H1 (cell line): Measurements from ENCODE around the gene SH3PXD2B. TPM values are rescaled to one million over a fixed set of nuclear protein-coding genes. Genes with fewer than 3 reads are reported as not detected.

Experiments used
- CTCF ChIA-PET: fragments of 300-600 bp; sonication (Branson Sonifier 250); formaldehyde crosslinking; loops from one replicate; lab custom pipeline; 2021; ENCODE audit not compliant: partially characterized antibody; lab: Charles Lee
- POLR2A ChIA-PET: fragments of 300-600 bp; sonication (Branson Sonifier 250); formaldehyde crosslinking; loops from one replicate; lab custom pipeline; 2021; ENCODE audit warnings: inconsistent platforms; ENCODE audit not compliant: partially characterized antibody; lab: Charles Lee
- DNase-seq, 2 experiments: peaks; one replicate each; pipeline versions ENCODE4 v3.0.0 to v3.0.0-alpha.2; 2010 to 2022; ENCODE audit warnings: low spot score in 2 of 2, low read depth in 1 of 2, mixed read lengths in 1 of 2
- FAIRE-seq: peaks from 2 replicates; lab custom pipeline; 2011; peaks lifted over from hg19 to GRCh38; lab: Jason Lieb, UNC
- H2AFZ ChIP-seq: 2 replicates; pipeline ENCODE4 v1.8.1; 2012; ENCODE audit warnings: low read length, inconsistent platforms
- H2AK5ac ChIP-seq: 2 replicates; pipeline ENCODE4 v1.6.1; 2013; ENCODE audit warnings: low read depth, low read length
- H2BK120ac ChIP-seq: replicated peaks from 2 replicates; pipeline ENCODE3; 2013; ENCODE audit warnings: low read depth, low read length, inconsistent platforms
- H2BK12ac ChIP-seq: 2 replicates; pipeline ENCODE4 v1.6.1; 2013; ENCODE audit warnings: low read depth, low read length
- H2BK15ac ChIP-seq: 2 replicates; pipeline ENCODE4 v1.6.1; 2013; ENCODE audit warnings: low read length
- H2BK20ac ChIP-seq: 2 replicates; pipeline ENCODE4 v1.6.1; 2013; ENCODE audit warnings: low read length
- H2BK5ac ChIP-seq: 2 replicates; pipeline ENCODE4 v1.6.1; 2013; ENCODE audit warnings: low read depth, low read length
- H3K14ac ChIP-seq: 2 replicates; pipeline ENCODE4 v1.6.1; 2013; ENCODE audit warnings: inconsistent platforms; ENCODE audit not compliant: insufficient read length
- H3K18ac ChIP-seq: 2 replicates; pipeline ENCODE4 v1.6.1; 2013; ENCODE audit warnings: low read length; ENCODE audit errors: extremely low read depth
- H3K23ac ChIP-seq: 2 replicates; pipeline ENCODE4 v1.6.1; 2013; ENCODE audit warnings: inconsistent platforms; ENCODE audit not compliant: insufficient read length
- H3K23me2 ChIP-seq: 2 replicates; pipeline ENCODE4 v1.6.1; 2013; ENCODE audit warnings: low read depth, low read length
- H3K27ac ChIP-seq: 2 replicates; pipeline ENCODE4 v1.6.1; 2011; ENCODE audit warnings: low read depth, low read length, inconsistent platforms
- H3K27me3 ChIP-seq, 4 experiments: replicated peaks in 1 of 4; 1 replicate in 1 of 4; 2 replicates in 3 of 4; pipeline versions ENCODE4 v1.6.1 to v1.8.1; 2011 to 2013; ENCODE audit warnings: low read length in 3 of 4, mild to moderate bottlenecking in 3 of 4, inconsistent platforms in 2 of 4, mixed read lengths in 2 of 4, moderate library complexity in 1 of 4; ENCODE audit not compliant: control insufficient read depth in 3 of 4, insufficient read depth in 3 of 4; ENCODE audit errors: extremely low read depth in 1 of 4
- H3K36me3 ChIP-seq, 4 experiments: 2 replicates each; pipeline versions ENCODE4 v1.6.1 to v1.8.1; 2011 to 2013; ENCODE audit warnings: mild to moderate bottlenecking in 4 of 4, low read length in 3 of 4, moderate library complexity in 2 of 4, control low read depth in 1 of 4, inconsistent platforms in 1 of 4; ENCODE audit not compliant: insufficient read depth in 4 of 4, control insufficient read depth in 2 of 4
- H3K4ac ChIP-seq: replicated peaks from 2 replicates; pipeline ENCODE3; 2013; ENCODE audit warnings: low read length, low read depth, mixed read lengths, inconsistent platforms; ENCODE audit not compliant: insufficient read length
- H3K4me1 ChIP-seq, 4 experiments: replicated peaks in 1 of 4; 1 replicate in 1 of 4; 2 replicates in 3 of 4; pipeline versions ENCODE4 v1.6.1 to v1.8.1; 2011 to 2013; ENCODE audit warnings: low read length in 3 of 4, inconsistent platforms in 2 of 4, mixed read lengths in 1 of 4; ENCODE audit not compliant: insufficient read depth in 4 of 4, control insufficient read depth in 3 of 4
- H3K4me2 ChIP-seq, 2 experiments: 2 replicates each; pipeline versions ENCODE4 v1.6.1 to v1.8.1; 2011 to 2013; ENCODE audit warnings: low read depth in 2 of 2, low read length in 2 of 2, control low read depth in 1 of 2, inconsistent platforms in 1 of 2, mild to moderate bottlenecking in 1 of 2; ENCODE audit not compliant: insufficient read depth in 1 of 2
- H3K4me3 ChIP-seq, 4 experiments: fragments of 200-600, 300-600 bp in 1 of 4; sonication (generic), shearing (Covaris generic), sonication (Bioruptor Twin) in 1 of 4; 2 replicates each; pipeline versions ENCODE4 v1.5.1 to v1.8.1; 2011 to 2016; ENCODE audit warnings: low read length in 4 of 4, low read depth in 3 of 4, control low read depth in 2 of 4, inconsistent platforms in 2 of 4, mild to moderate bottlenecking in 2 of 4, mixed read lengths in 1 of 4, moderate library complexity in 1 of 4; ENCODE audit not compliant: insufficient read depth in 2 of 4; ENCODE audit errors: extremely low read depth in 1 of 4
- H3K56ac ChIP-seq: replicated peaks from 2 replicates; pipeline ENCODE3; 2013; ENCODE audit warnings: low read depth, mild to moderate bottlenecking, mixed read lengths, low read length, inconsistent platforms; ENCODE audit not compliant: insufficient read length
- H3K79me1 ChIP-seq: 2 replicates; pipeline ENCODE4 v1.6.1; 2013; ENCODE audit warnings: low read depth, low read length, control low read depth
- H3K79me2 ChIP-seq, 2 experiments: 2 replicates each; pipeline versions ENCODE4 v1.6.1 to v1.8.1; 2012 to 2013; ENCODE audit warnings: low read length in 2 of 2, mild to moderate bottlenecking in 2 of 2, inconsistent platforms in 1 of 2; ENCODE audit not compliant: insufficient read depth in 2 of 2, control insufficient read depth in 1 of 2
- H3K9ac ChIP-seq, 4 experiments: replicated peaks in 1 of 4; 1 replicate in 1 of 4; 2 replicates in 3 of 4; pipeline versions ENCODE4 v1.6.1 to v1.8.1; 2011 to 2013; ENCODE audit warnings: low read depth in 3 of 4, low read length in 3 of 4, control low read depth in 2 of 4, mild to moderate bottlenecking in 2 of 4, moderate library complexity in 2 of 4, inconsistent platforms in 1 of 4; ENCODE audit errors: extremely low read depth in 1 of 4
- H3K9me3 ChIP-seq, 2 experiments: 2 replicates each; pipeline versions ENCODE4 v1.6.1 to v1.8.1; 2012 to 2013; ENCODE audit warnings: mild to moderate bottlenecking in 2 of 2, moderate library complexity in 2 of 2, control low read depth in 1 of 2, inconsistent platforms in 1 of 2, low read depth in 1 of 2, low read length in 1 of 2, mixed read lengths in 1 of 2; ENCODE audit not compliant: insufficient read depth in 2 of 2
- H4K20me1 ChIP-seq, 2 experiments: replicated peaks in 1 of 2; 2 replicates each; pipeline versions ENCODE3 to v1.8.1; 2011 to 2013; ENCODE audit warnings: inconsistent platforms in 2 of 2, low read length in 2 of 2, mild to moderate bottlenecking in 1 of 2; ENCODE audit not compliant: insufficient read depth in 2 of 2, control insufficient read depth in 1 of 2
- H4K5ac ChIP-seq: 2 replicates; pipeline ENCODE4 v1.6.1; 2013; ENCODE audit warnings: low read length, low read depth, mixed read lengths, inconsistent platforms; ENCODE audit not compliant: insufficient read length
- H4K8ac ChIP-seq: 2 replicates; pipeline ENCODE4 v1.8.0; 2013; ENCODE audit warnings: mild to moderate bottlenecking, moderate library complexity, low read length, inconsistent platforms; ENCODE audit not compliant: insufficient read depth; ENCODE audit errors: extremely low read depth
- H4K91ac ChIP-seq: replicated peaks from 2 replicates; pipeline ENCODE3; 2013; ENCODE audit warnings: low read length, mixed read lengths, inconsistent platforms; ENCODE audit not compliant: insufficient read length
- EP300 ChIP-seq, 2 experiments: IDR thresholded peaks; 1 replicate in 1 of 2; 2 replicates in 1 of 2; pipeline ENCODE4 v1.6.1; 2011 to 2012; ENCODE audit warnings: low read depth in 2 of 2, low read length in 2 of 2, mild to moderate bottlenecking in 2 of 2, borderline replicate concordance in 1 of 2, inconsistent platforms in 1 of 2, moderate library complexity in 1 of 2
- GTF2F1 ChIP-seq: IDR thresholded peaks from 2 replicates; pipeline ENCODE4 v1.6.1; 2012; ENCODE audit warnings: low read depth, low read length, improper control_type of control experiment, borderline replicate concordance
- KDM1A ChIP-seq: fragments of 200-600, 300-600 bp; sonication (generic); IDR thresholded peaks from 2 replicates; pipeline ENCODE4 v1.7.1; 2016; ENCODE audit warnings: mild to moderate bottlenecking, low read length, borderline replicate concordance
- KDM4A ChIP-seq: IDR thresholded peaks from one replicate; pipeline ENCODE4 v1.7.1; 2012; ENCODE audit warnings: low read depth, mild to moderate bottlenecking, moderate library complexity, low read length, inconsistent platforms; ENCODE audit not compliant: severe bottlenecking
- MAFK ChIP-seq: IDR thresholded peaks from 2 replicates; pipeline ENCODE4 v1.6.1; 2012; ENCODE audit warnings: low read depth, mild to moderate bottlenecking, improper control_type of control experiment, low read length
- SAP30 ChIP-seq: fragments of 300-600 bp; sonication (generic); IDR thresholded peaks from 2 replicates; pipeline ENCODE4 v1.7.1; 2012; ENCODE audit warnings: low read length, moderate library complexity, mild to moderate bottlenecking, inconsistent platforms; ENCODE audit not compliant: insufficient read depth, insufficient replicate concordance
- SIN3A ChIP-seq, 2 experiments: IDR thresholded peaks in 1 of 2; conservative IDR thresholded peaks in 1 of 2; 2 replicates each; pipeline ENCODE4 v1.6.1; 2011 to 2012; ENCODE audit warnings: low read length in 2 of 2, improper control_type of control experiment in 1 of 2, low read depth in 1 of 2, mild to moderate bottlenecking in 1 of 2
- WGBS, 2 experiments: shearing (Covaris generic) in 1 of 2; methylation state at CpG; one replicate each; pipeline versions ENCODE4 v1.1.6 to v1.1.7; 2013 to 2015; ENCODE audit warnings: low lambda C conversion rate in 2 of 2, mixed read lengths in 2 of 2, inconsistent platforms in 1 of 2, low coverage in 1 of 2, missing lambda C conversion rate in 1 of 2; ENCODE audit not compliant: insufficient replicate concordance in 2 of 2, insufficient coverage in 1 of 2, insufficient read length in 1 of 2; ENCODE audit errors: extremely low coverage in 1 of 2, missing lambda C conversion rate in 1 of 2; 5-methylcytosine and 5-hydroxymethylcytosine counted together
- polyA plus RNA-seq, 7 experiments: library from polyadenylated mRNA; depleted of rRNA in 3 of 7; stranded (reverse) in 5 of 7; unstranded in 2 of 7; fragments of >200 nt in 5 of 7; fragments of 200-250 nt in 2 of 7; gene quantifications; 1 replicate in 5 of 7; 2 replicates in 1 of 7; 4 replicates in 1 of 7; pipeline versions ENCODE4 v1.2.1 to v1.2.3, GENCODE V29; 2011 to 2013; ENCODE audit warnings: missing spikeins in 2 of 7, mixed read lengths in 2 of 7
- total RNA-seq: library from RNA; stranded (reverse); fragmentation: NEBNext Ultra II Directional; extraction: Animal tissue kit (Norgen Biotek cat#: 25700); gene quantifications from 2 replicates; pipeline ENCODE4 v1.2.1, GENCODE V29; 2021
- TF ChIP-seq, protein P1 (sequence below), 3 experiments: IDR thresholded peaks; 1 replicate in 2 of 3; 2 replicates in 1 of 3; pipeline versions ENCODE4 v1.5.1 to v1.6.1; 2011; ENCODE audit warnings: low read length in 3 of 3, mild to moderate bottlenecking in 3 of 3, inconsistent platforms in 2 of 3, low read depth in 1 of 3, moderate library complexity in 1 of 3; ENCODE audit not compliant: insufficient read depth in 1 of 3; ENCODE audit errors: control extremely low read depth in 1 of 3

The SH3PXD2B gene
- total and polyA plus RNA-seq, 2 of the 8 experiments (the other 6 are each of a cell fraction or from before 2014, with no cell fraction given): 32.9 to 72.9 TPM

DNA sequence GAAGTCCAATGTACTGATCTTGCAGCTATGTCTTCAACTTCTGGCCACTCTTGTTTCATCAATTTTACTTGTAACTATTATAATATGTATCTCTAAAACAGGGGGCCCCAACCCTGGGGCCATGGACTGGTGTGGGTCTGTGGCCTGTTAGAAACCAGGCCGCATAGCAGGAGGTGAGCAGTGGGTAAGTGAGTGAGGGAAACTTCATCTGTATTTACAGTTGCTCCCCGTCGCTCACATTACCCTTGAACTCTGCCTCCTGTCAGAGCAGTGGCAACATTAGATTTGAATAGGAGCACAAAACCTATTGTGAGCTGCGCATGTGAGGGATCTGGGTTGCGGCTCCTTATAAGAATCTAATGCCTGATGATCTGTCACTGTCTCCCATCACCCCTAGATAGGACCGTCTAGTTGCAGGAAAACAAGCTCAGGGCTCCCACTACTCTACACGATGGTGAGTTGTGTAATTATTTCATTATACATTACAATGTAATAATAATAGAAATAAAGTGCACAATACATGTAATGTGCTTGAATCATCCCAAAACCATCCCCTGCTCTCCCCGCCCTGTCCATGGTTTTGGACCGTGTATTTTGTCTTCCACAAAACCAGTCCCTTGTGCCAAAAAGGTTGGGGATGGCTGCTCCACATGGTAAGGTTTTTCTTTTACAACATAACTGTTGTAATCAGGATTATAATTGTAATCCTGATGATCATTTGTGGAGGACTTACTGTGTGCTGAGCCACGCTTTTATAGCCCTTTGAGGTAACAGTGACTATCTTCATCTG is 26.9 kb upstream of the SH3PXD2B start:
- Histone ChIP-seq H3K4me3 (no peak overlapping the region), H3K14ac (no peak overlapping the region), H3K18ac (no peak overlapping the region), H4K8ac (no peak overlapping the region), H4K20me1 (no peaks in the 10 kb centered on the region), H2BK12ac (no peak overlapping the region), H3K79me1 (no peaks in the 10 kb centered on the region), H3K9ac (no peak overlapping the region), H2AFZ (no peak overlapping the region), H3K36me3 (no peaks in the 10 kb centered on the region), H2BK120ac (no peak overlapping the region), H2BK15ac (no peak overlapping the region), H3K27me3 (peaks cover 0 to 2% (median 0%) of the 10 kb centered on the region in 4 experiments; a peak in 2 of 7 replicates), H3K79me2 (no peaks in the 10 kb centered on the region), H3K56ac (no peak overlapping the region), H3K23ac (no peak overlapping the region), H3K4me2 (no peak overlapping the region), H3K4ac (no peak overlapping the region), H3K23me2 (no peaks in the 10 kb centered on the region), H3K4me1 (peaks cover 0 to 4% (median 2%) of the 10 kb centered on the region in 4 experiments; a peak in 2 of 7 replicates), H4K5ac (no peak overlapping the region), H3K27ac (no peak overlapping the region), H4K91ac (no peak overlapping the region), H2BK20ac (no peak overlapping the region), H2AK5ac (no peak overlapping the region), H3K9me3 (peaks cover 0 to 6% of the 10 kb centered on the region in 2 experiments; a peak in 1 of 4 replicates), H2BK5ac (no peak overlapping the region)
- ChIA-PET POLR2A (interaction anchor here (0.6 kb wide), 1 partner anchor 192 kb away, joined by 3 read pairs; no protein-coding TSS in a partner anchor), CTCF (interaction anchor here (0.6 to 8.6 kb wide), 10 partner anchors 9 to 682 kb away, joined by 3 to 170 read pairs (median 4); no protein-coding TSS in a partner anchor)
- 86% methylated on average over 10 of the region's 10 CpGs; no CpG with 5 or more reads in 1 of the 2 experiments for WGBS, 2 experiments
- DNase-seq (no peak), FAIRE-seq (no peak)
- TF ChIP-seq EP300 (IDR thresholded peaks at IDR 0.05; ENCODE audit: borderline replicate concordance in 1 of 2, low read depth in 2 of 2, low read length in 2 of 2) (no peak), GTF2F1 (no peak), MAFK (no peak), SAP30 (no peak), SIN3A (conservative IDR thresholded peaks at IDR 0.05 in 1 of 2, IDR thresholded peaks at IDR 0.05 in 1 of 2; ENCODE audit: low read depth in 1 of 2, low read length in 2 of 2) (no peak), KDM4A (no peak), KDM1A (no peak)
- TF ChIP-seq, protein P1, sequence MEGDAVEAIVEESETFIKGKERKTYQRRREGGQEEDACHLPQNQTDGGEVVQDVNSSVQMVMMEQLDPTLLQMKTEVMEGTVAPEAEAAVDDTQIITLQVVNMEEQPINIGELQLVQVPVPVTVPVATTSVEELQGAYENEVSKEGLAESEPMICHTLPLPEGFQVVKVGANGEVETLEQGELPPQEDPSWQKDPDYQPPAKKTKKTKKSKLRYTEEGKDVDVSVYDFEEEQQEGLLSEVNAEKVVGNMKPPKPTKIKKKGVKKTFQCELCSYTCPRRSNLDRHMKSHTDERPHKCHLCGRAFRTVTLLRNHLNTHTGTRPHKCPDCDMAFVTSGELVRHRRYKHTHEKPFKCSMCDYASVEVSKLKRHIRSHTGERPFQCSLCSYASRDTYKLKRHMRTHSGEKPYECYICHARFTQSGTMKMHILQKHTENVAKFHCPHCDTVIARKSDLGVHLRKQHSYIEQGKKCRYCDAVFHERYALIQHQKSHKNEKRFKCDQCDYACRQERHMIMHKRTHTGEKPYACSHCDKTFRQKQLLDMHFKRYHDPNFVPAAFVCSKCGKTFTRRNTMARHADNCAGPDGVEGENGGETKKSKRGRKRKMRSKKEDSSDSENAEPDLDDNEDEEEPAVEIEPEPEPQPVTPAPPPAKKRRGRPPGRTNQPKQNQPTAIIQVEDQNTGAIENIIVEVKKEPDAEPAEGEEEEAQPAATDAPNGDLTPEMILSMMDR (IDR thresholded peaks at IDR 0.05; ENCODE audit: control extremely low read depth in 1 of 3, insufficient read depth in 1 of 3, low read depth in 1 of 3, low read length in 3 of 3): no peak
